GM18951 (cell line): ENCODE data around the gene SPAG5.
A peak's percentile ranks its signal among the peaks of the same experiment; 100 is the strongest.

Experiments used
- POLR2A ChIP-seq: IDR thresholded peaks from 4 replicates; pipeline ENCODE4 v1.6.1; 2011; ENCODE audit warnings: mild to moderate bottlenecking; ENCODE audit not compliant: insufficient read length, insufficient read depth; ENCODE audit errors: extremely low read depth
- in situ Hi-C: fragments of 300-500 bp; cut with MboI; formaldehyde crosslinking; loops from one replicate; pipeline ENCODE4 v1.12.0; 2022; ENCODE audit warnings: low sequenced_read_pairs, mixed read lengths, inconsistent platforms; ENCODE audit not compliant: unreplicated experiment

Gene SPAG5

GRCh38 chr17:28573966-28574480, 24.8 kb downstream of the SPAG5 start:
- TF ChIP-seq POLR2A, result no peak
- in situ Hi-C loops, result no loop called here

- in situ Hi-C loops, result no loop called here
- TF ChIP-seq POLR2A, result no peak
Measured at GRCh38 chr17:28573521-28573920, 25.3 kb downstream of the SPAG5 start.

- TF ChIP-seq POLR2A, result no peak
- in situ Hi-C loops, result no loop called here
Measured at GRCh38 chr17:28573040-28573380, 25.8 kb downstream of the SPAG5 start.

GRCh38 chr17:28572259-28573039, 26.4 kb downstream of the SPAG5 start:
- in situ Hi-C loops, result no loop called here
- TF ChIP-seq POLR2A, result no peak

- TF ChIP-seq POLR2A, result peak; percentile 90
- in situ Hi-C loops, result no loop called here
Measured at GRCh38 chr17:28571361-28572122, 27.3 kb downstream of the SPAG5 start, which contains the start of gene PIGS. Gene PIGS (minus strand): TSS chr17:28571524. CDS start chr17:28571496, 28 bp downstream.

GRCh38 chr17:28570716-28571360, 28.0 kb downstream of the SPAG5 start:
- no peak for TF ChIP-seq POLR2A
- in situ Hi-C loops, result no loop called here

GRCh38 chr17:28569446-28569845, 29.4 kb downstream of the SPAG5 start:
- TF ChIP-seq POLR2A, result no peak
- in situ Hi-C loops, result no loop called here

- in situ Hi-C loops, result no loop called here
- no peak for TF ChIP-seq POLR2A
Measured at GRCh38 chr17:28567604-28568003, 31.2 kb downstream of the SPAG5 start.

GRCh38 chr17:28563475-28563874, 35.4 kb downstream of the SPAG5 start:
- TF ChIP-seq POLR2A, result no peak
- in situ Hi-C loops, result no loop called here

- no peak for TF ChIP-seq POLR2A
- in situ Hi-C loops, result no loop called here
Measured at GRCh38 chr17:28555022-28555421, 43.8 kb downstream of the SPAG5 start.

- in situ Hi-C loops, result no loop called here
- no peak for TF ChIP-seq POLR2A
Measured at GRCh38 chr17:28554565-28554964, 44.3 kb downstream of the SPAG5 start.

GRCh38 chr17:28553000-28553505, 45.8 kb downstream of the SPAG5 start:
- in situ Hi-C loops, result no loop called here
- no peak for TF ChIP-seq POLR2A

GRCh38 chr17:28552176-28552999, 46.4 kb downstream of the SPAG5 start, which contains the start of gene UNC119:
Gene UNC119 (minus strand): TSS chr17:28552624. CDS start chr17:28552557, 67 bp downstream.
- in situ Hi-C loops, result no loop called here
- TF ChIP-seq POLR2A, result peak; percentile 89
